ENCODE data around the gene VBP1. TPM values are rescaled to one million over a fixed set of nuclear protein-coding genes. Genes with fewer than 3 reads are reported as not detected.
"Not testable (repeated sequence)": the region's sequence is repeated elsewhere in the genome, so short reads cannot be mapped to it uniquely, and the experiment has no call there.

Gene VBP1
- polyA plus RNA-seq, 1 of the 3 experiments (the other 2 are of a cell fraction) = 13.8 TPM

- ChIA-PET CTCF (no interaction called here), POLR2A (no interaction called here)
- H3K79me2 ChIP-seq (ENCODE audit: insufficient read depth) = peaks cover 59% of the 10 kb centered on the region
These were observed 5.1 kb downstream of the VBP1 start for GRCh38 chrX:155221351-155221750.

GRCh38 chrX:155223746-155224145 lies 7.5 kb downstream of the VBP1 start:
- H3K9ac ChIP-seq; H3F3A ChIP-seq (replicated peaks; ENCODE audit: insufficient read depth); CTCF ChIA-PET; DNase-seq; H3K27me3 ChIP-seq (ENCODE audit: insufficient read depth); H3K9me2 ChIP-seq; POLR2A ChIA-PET; H4K20me1 ChIP-seq (ENCODE audit: insufficient read depth); H3K4me2 ChIP-seq; H3K4me3 ChIP-seq (ENCODE audit: low read depth in 2 of 2, low read length in 1 of 2); H2AFZ ChIP-seq (ENCODE audit: low read depth); H3K27ac ChIP-seq (ENCODE audit: low read depth in 2 of 2, low read length in 1 of 2); H3K9me3 ChIP-seq; H3K4me1 ChIP-seq (ENCODE audit: control insufficient read depth in 1 of 2, insufficient read depth in 2 of 2, low read depth in 1 of 2, low read length in 1 of 2): not testable (repeated sequence)
- WGBS (ENCODE audit: low lambda C conversion rate) = no CpG with 5 or more reads among the region's 30 CpGs
- peaks cover 39% of the 10 kb centered on the region for H3K79me2 ChIP-seq (ENCODE audit: insufficient read depth)
- H3K36me3 ChIP-seq (replicated peaks in 1 of 2; ENCODE audit: control insufficient read depth in 1 of 2, insufficient read depth in 2 of 2, low read length in 1 of 2) = peaks cover 10 to 14% of the 10 kb centered on the region in 2 experiments

More at GRCh38 chrX:155221351-155221750, 5.1 kb downstream of the VBP1 start:
- 46% methylated on average over 4 of the region's 4 CpGs for WGBS (ENCODE audit: low lambda C conversion rate)
- H4K20me1 ChIP-seq (ENCODE audit: insufficient read depth) = 0 out of 2 replicates have a peak, but pooled peaks cover 6% of the 10 kb centered on the region
- no peak overlapping the region for H3K27ac ChIP-seq (ENCODE audit: low read depth in 2 of 2, low read length in 1 of 2)
- H3K9ac ChIP-seq = no peak overlapping the region
- no peaks in the 10 kb centered on the region; the same call in 1 of the 2 replicates for H3K9me3 ChIP-seq
- H3K9me2 ChIP-seq = no peaks in the 10 kb centered on the region
- no peak overlapping the region for H3K4me3 ChIP-seq (ENCODE audit: low read depth in 2 of 2, low read length in 1 of 2)
- H3K27me3 ChIP-seq (ENCODE audit: insufficient read depth) = no peaks in the 10 kb centered on the region
- TF ChIP-seq CHD2 (IDR thresholded peaks at IDR 0.05; ENCODE audit: low read length, partially characterized antibody) (no peak), FOSL2 (IDR thresholded peaks at IDR 0.05; ENCODE audit: borderline replicate concordance, low read depth) (no peak), EP300 (IDR thresholded peaks at IDR 0.05; ENCODE audit: borderline replicate concordance in 1 of 2, low read depth in 1 of 2, low read length in 1 of 2) (no peak), USF1 (IDR thresholded peaks at IDR 0.05; ENCODE audit: borderline replicate concordance, low read depth) (no peak), GABPA (IDR thresholded peaks at IDR 0.05; ENCODE audit: low read depth) (no peak), RXRA (IDR thresholded peaks at IDR 0.05; ENCODE audit: borderline replicate concordance, low read depth) (no peak), USF2 (IDR thresholded peaks at IDR 0.05; ENCODE audit: borderline replicate concordance, low read depth, low read length) (no peak), TEAD4 (IDR thresholded peaks at IDR 0.05; ENCODE audit: borderline replicate concordance, insufficient read depth) (no peak), REST (IDR thresholded peaks at IDR 0.05; ENCODE audit: low read depth, low read length) (no peak), RAD21 (IDR thresholded peaks at IDR 0.05; ENCODE audit: low read length) (no peak), YY1 (IDR thresholded peaks at IDR 0.05; ENCODE audit: low read depth) (no peak), NFIC (IDR thresholded peaks at IDR 0.05; ENCODE audit: borderline replicate concordance) (no peak), ELF1 (IDR thresholded peaks at IDR 0.05) (no peak), PBX3 (IDR thresholded peaks at IDR 0.05) (no peak)
- H2AFZ ChIP-seq (ENCODE audit: low read depth) = no peak overlapping the region
- DNase-seq = no peak
- peaks cover 0 to 6% of the 10 kb centered on the region in 2 experiments for H3K36me3 ChIP-seq (replicated peaks in 1 of 2; ENCODE audit: control insufficient read depth in 1 of 2, insufficient read depth in 2 of 2, low read length in 1 of 2)
- peaks cover 3% of the 10 kb centered on the region for H3F3A ChIP-seq (replicated peaks; ENCODE audit: insufficient read depth)
- peaks cover 0 to 4% of the 10 kb centered on the region in 2 experiments; a peak in 2 of 4 replicates for H3K4me1 ChIP-seq (ENCODE audit: control insufficient read depth in 1 of 2, insufficient read depth in 2 of 2, low read depth in 1 of 2, low read length in 1 of 2)
- no peak overlapping the region for H3K4me2 ChIP-seq
